Stimulated activated CD4-positive, alpha-beta T cell treated with anti-CD3 and anti-CD28 coated beads, Interleukin-2, amount 100 ng/mL, for 4 hours (primary cell): ENCODE data around the gene GOSR1.
"Not testable (repeated sequence)": the region's sequence is repeated elsewhere in the genome, so short reads cannot be mapped to it uniquely, and the experiment has no call there.

Source experiments
- DNase-seq: peaks from one replicate; pipeline ENCODE4 v3.0.0-alpha.2; 2020; ENCODE audit warnings: low read depth

Gene GOSR1

DNA sequence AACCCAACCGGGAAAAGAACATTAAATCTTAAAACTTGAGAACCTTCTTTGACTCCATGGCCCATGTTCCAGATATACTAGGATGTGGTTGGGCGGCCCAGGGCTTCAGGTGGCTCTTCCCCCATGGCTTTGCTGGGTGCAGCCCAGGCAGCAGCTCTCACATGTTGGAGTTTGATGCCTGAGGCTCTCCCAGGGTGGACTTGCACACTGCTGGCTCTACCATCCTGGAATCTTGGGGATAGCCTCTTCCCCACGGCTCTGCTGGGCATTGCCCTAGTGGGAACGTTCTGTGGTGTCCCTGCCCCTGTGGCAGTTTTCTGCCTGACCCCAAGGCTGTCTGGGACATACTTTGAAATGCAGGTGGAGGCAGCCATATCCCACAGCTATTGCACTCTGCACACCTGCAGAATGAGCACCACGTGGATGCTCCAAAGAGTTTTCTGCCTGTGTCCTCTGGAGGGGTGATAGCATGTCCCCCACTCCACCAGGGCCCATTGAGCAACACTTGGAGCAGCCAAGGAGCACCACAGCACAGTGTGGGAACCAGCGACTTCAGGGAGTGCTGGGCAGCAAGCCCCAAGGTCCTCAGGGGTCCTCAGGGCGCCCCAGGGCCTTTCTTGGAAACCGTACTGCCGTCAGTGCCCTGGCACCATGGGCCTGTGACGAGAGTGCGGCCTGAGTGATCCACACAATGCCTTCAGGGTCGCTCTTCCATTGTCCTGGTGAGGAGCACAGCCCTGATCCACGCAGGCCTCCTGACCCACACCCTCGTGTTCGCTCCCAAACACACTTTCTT is 70.8 kb downstream of the GOSR1 start:
- DNase-seq, result no peak

DNA sequence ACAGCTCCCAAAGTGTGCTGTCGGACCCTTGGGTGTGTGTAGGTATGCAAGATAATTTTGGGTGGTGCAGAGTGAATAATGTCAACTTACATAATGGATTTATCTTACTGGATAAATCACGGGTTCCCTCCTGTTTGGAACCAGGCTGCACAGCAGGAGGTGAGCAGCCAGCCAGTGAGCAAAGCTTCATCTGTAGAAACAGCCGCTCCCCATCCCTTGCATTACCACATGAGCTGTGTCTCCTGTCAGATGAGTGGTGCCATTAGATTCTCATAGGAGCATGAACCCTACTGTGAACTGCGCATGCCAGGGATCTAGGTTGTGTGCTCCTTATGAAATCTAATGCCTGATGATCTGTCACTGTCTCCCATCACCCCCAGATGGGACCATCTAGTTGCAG is 72.0 kb downstream of the GOSR1 start:
- not testable (repeated sequence) for DNase-seq

DNA sequence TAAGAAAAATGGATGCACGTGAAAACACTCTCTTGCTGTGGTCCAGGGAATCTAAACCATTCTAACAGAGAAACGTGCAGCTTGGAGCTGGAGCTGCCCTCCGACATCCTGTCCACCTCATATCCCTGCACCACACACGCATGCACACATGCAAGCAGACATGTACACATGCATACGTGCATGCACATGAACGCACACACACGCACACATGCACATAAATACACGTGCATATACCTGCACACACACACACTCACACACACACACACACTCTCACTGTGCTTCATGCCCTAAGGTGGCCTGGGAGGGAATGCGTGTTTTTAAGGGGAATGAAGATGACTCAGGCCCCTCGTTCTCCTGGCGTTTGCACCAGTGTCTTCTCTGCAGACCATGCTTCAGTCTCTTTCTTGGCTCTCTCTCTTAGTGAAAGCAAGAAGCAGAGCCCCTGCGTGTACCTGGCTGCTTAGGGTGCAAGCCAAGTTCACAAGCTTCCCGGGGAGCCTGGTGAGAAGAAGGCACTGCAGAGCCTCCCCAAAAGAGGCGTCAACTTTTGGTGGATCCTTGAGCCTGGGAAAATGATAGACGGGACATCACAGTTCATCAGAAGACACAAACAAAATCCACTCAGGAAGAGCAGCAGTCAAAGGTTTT is 72.8 kb downstream of the GOSR1 start:
- DNase-seq, result no peak

DNA sequence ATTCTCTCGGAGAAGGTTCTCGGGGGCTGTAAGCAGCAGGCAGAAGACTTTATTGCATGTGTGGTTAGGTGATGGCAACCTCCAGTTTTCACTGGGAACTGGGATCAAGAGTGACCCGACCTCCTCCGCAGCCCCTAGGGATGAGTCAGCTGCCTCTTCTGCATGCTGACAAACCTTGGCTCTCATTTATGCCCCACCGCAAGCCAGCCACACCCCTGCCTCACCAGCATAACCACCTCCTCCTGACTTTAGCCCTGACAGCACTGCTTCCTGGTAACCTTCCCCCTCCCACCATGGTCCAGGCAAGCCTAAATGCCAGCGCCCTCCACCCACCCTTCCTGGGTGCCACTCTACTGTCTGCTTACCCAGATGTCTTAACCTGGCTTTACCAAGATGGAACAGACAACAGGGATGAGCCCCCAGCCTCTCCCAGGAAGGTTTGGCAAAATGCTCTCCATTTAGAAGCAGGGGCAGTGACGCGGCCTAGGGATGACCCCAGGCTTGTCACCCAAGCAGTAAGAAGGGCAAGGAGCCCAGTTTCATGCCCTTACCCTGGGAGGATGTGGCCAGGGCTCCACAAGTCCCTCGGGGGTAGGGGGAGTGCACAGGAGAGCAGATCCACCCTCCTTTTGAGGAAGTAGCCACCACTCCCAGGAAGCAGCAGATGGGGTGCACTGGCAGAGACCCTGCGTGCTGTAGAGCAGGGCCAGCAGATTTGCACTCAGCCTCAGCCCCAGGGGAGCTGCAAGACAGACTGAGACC is 73.5 kb downstream of the GOSR1 start:
- no peak for DNase-seq

DNA sequence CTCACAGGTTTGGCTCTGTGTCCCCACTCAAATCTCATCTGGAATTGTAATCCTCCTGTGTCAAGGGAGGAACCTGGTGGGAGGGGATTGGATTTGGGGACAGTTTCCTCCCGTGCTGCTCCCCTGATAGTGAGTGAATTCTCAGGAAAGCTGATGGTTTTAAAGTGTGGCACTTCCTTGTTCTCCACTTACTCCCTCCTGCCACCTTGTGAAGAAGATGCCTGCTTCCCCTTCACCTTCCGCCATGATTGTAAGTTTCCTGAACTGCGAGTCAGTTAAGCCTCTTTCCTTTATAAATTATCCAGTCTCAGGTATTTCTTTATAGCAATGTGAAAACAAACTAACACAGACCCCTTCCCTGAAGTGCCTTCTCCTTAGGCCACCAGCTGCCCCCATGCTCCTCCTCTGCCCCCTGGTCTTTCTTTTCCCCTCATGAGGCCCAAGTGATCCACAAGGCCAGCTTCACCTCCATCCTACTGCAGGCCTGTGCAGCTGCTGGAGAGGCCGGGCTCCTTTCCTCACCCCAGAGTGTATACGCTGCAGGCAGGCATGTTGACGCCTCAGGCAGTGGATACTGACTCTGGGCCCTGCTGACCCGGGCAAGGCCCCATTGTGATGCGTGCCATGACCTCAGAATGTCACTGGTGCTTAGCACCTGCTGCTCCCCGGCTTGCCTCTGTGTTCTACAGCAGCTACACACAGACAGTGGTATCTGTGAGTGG is 74.2 kb downstream of the GOSR1 start:
- DNase-seq, result not testable (repeated sequence)

DNA sequence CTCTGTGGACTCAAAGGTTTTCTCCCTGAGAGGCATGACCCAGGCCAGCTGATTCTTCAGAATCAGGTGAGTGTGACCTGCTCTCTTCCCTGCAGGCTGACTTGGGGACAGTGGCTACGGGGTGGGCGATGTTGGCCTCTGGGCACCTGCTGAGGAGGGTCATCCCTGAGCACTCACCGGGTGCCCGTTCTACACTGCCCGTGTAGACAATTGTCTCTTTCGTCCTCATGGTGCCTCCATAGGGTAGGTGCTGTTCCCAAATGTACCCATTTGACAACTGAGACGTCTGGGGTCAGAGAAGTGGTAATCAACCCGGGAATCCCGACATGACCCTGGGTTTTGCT is 74.8 kb downstream of the GOSR1 start:
- no peak for DNase-seq

DNA sequence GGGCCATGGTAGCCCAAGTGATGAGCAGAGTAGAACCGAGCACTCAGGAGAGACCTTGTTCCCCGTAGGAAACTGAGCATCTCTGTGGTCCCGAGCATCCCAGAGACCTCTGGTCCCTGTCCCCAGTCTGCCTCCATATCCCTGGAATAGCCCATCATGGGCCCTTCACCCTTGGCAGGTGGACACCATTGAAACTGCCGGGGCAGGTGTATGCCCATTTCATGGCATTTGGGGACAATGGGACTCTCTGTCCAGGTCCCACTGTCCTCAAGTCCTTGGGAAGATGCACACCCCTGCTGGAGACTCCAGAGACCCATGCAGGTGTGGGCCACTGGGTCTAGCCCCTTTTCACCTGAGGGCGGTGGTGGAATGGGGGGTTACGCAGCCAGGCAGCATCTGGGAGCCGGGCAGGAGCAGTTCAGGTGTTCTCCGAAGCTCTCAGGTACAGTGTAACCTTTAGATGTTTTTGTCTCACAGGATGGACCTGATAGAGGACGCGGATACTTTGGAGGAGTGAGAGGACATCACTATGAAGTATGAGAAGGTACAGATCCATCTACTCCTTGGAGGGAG is 75.9 kb downstream of the GOSR1 start:
- no peak for DNase-seq

DNA sequence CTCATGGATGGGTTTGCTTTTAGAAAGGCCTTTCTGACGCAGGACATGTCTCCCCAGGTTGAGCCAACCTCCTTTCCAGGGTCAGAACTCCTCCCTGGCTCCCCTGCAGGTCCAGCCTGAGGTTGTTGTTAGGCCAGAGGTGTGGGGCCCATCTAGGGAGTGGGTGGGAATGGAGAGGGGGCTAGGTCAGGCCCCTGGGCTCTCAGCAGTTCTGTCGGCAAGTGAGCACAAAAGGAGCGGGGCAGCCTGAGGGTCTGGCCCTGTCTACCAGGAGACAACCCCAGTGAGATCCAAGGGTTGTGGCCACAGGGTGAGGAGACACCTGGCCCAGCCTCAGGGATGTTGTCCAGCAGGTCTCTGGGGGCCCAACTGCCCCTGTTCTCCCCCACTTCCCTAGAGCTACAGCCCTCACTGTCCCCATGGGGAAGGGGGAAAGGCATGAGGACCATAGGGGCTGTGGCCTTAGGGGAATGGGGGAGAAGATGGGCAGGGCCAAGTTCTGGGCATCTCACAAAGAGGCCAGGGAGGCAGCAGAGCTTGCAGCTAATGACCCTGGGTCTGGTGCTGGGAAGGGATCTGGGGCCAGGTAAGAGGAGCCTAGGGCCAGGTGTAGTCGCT is 76.7 kb downstream of the GOSR1 start:
- not testable (repeated sequence) for DNase-seq

DNA sequence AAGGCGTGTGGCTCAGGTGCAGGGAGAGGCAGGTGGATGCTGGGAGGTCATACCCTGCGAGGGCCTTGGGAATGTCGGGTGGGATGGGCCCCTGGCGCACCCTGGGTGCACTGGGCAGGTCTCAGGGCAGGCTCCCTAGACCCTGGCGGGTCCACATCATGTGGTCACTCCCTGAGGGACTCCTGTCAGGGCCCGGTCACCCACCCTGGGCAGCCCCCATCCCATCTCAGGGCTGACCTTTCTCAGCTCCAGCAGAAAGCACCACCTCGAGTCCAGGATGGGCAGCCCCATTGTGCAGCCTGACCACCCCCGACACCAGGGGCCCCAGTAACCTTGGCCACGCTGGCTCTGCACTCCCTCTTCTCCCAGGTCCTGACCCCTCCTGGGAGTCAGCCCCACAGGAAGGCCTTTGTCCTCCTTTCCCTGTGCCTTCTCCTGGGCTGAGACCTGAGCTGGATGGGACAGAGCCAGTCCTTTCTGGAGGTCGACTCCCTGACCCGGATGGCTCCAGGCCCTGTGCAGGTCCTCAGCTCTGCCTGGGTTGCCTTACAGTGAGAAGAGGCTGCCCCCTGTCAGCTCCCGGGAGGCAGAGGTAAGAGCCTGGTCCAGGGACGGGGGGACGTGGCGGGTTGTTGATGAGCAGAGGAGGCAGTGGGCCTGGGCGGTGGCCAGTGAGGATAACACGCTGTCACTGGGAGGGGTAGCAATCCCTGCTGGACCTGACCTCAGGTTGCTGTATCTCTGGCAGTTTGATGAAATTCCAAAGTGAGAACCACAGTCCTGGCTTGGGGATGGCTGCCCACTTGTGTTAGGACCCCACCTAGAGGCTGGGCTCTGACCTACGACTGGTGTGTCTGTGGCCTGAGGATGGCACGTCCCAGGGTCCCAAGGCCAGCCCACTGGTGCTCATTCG is 77.9 kb downstream of the GOSR1 start:
- DNase-seq, result no peak

DNA sequence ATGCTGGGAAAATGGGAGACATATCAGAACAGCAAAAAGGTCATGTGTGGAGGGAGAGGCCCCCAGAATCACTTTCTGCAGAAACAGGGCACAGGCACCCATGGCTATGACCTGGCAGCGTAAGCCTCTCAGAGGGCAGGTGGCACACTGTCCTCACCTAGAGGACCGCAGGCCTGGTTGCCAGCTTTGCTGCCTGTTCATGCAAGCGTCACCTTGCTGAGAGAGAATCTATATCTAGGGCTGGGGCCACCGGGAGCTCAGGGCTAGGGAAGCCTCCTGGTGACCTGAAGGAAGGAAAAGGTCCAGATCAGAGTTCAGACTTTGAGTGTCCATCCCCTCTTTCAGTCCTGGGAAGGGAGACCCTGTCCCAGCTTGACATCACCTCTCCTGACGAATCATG is 78.7 kb downstream of the GOSR1 start:
- no peak for DNase-seq

DNA sequence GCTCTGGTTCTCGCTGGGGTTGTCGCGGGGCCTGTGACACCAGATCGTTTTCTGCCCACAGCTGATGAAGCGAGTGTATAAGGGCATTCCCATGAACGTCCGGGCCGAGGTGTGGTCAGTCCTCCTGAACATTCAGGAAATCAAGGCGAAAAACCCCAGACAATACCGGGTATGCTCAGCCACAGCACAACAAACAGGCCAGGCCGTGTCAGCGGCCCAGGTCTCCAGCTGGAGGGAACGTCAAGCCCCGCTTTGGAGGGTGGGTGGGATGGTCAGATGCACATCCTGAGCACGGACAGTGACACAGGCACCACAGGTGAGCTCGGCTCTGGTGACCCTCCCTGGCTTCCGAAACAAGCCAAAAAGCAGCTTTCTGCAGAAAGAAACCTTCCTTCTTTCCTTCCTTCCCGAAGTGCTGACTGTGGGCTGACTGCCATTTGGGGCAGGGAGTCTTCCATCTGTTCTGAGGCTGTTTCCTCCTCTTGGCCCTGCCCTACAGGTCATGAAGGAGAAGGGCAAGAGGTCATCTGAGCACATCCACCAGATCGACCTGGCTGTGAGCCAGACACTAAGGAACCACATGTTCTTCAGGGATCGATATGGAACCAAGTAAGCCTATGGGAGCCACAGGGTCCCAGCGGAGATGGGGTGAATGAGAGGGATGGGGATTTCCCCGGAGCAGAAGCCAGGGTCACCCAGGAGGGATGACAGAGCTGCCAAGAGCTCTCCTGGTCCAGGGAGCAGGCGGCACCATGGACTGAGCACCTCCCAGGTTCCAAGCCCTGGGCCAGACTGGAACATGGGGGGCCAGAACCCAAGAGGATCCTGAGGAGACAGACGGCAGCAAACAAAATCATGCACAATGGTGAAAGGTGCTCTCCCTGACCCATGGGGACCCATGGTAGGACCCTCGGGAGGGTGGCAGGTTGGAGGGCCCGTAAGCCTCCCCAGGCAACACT is 79.4 kb downstream of the GOSR1 start:
- DNase-seq, result no peak

DNA sequence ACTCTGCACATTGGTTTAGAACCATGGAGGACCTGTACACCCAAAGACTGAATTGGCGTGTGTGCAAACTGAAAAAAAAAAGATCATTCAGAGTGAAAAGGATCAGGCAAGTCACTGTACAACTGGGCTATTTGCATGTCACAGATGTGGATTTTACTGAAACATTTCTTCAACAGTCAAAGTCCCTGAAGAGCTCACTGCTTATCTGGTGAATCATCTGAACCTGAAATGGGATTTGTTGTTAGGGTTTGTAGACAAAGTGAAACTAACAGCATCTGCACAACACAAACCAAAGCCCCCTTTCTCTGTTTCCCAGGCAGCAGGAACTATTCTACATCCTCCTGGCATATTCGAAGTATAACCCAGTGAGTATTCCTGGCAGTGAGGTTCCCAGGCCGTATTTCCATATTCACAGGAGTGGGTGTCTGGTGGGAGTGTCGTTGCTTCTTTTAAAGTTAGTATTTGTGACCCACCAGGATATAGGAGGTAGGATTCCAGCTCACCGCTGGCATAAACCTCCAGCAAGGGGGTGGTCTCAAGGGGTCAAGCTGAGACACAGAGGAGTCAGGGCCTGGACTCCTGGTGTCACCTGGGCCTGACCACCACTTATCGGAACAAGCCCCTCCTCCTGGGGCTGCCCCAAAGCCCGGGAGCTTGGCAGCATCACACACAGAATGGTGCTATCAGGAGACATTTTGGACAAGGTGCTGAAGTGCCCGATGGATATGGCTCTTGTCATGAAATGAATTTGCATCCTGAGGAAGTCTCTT is 80.9 kb downstream of the GOSR1 start:
- no peak for DNase-seq

DNA sequence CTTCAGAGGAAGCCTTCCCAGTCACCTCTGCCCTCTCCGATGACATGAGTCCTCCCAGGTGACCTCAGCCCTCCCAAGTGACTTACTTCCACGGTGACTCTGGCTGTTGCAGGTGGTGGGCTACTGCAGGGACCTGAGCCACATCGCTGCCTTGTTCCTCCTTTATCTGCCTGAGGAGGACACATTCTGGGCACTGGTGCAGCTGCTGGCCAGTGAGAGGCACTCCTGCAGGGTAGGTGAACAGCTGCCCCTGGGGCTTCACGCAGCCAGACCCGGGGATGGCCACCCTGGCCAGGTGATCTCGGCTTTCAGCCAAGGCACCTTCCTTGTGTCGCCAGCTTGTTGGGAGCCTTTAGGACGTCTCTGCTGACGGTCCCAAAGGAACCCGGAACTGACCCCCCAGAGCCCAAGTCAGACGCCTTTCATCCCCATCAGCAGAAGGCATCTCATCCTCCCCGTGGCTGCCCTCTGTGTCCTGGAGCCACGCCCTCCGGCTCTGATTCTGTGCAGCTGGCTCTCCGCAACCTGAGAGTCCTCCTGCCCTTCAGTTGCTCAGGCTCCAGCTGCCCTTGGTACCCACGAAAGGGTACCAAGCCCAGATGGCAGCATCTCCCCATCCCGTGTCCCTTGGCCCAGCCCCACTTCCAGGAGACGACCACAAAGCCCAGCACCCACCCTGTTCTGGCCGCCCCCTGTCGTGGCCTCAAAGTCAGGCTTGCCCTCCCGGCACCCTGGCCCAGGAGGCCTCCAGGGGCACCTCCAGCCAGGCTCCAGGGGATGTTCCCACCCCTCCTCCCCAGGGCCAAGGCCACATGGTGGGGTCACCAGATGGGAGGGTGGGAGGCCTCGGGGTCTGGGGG is 81.7 kb downstream of the GOSR1 start:
- DNase-seq, result no peak

DNA sequence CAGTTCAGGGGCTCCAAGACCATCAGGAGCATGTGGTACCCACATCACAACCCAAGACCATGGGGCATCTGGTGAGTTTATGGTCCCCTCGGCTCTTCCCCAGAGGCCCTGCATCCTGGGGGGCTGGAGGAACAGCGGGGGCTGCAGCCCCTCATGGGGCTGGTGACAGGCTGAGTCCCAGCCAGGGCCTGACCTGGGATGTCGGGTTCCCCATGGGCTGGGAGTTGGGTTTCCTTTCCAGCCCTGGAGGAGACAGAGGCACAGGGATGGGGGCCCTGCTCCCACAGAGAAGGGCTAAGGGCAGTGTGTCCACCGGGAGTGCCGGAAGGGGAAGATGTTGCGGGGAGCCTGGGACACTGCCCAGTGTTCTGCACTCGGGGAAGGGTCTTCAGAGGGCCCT is 82.4 kb downstream of the GOSR1 start:
- DNase-seq, result no peak

DNA sequence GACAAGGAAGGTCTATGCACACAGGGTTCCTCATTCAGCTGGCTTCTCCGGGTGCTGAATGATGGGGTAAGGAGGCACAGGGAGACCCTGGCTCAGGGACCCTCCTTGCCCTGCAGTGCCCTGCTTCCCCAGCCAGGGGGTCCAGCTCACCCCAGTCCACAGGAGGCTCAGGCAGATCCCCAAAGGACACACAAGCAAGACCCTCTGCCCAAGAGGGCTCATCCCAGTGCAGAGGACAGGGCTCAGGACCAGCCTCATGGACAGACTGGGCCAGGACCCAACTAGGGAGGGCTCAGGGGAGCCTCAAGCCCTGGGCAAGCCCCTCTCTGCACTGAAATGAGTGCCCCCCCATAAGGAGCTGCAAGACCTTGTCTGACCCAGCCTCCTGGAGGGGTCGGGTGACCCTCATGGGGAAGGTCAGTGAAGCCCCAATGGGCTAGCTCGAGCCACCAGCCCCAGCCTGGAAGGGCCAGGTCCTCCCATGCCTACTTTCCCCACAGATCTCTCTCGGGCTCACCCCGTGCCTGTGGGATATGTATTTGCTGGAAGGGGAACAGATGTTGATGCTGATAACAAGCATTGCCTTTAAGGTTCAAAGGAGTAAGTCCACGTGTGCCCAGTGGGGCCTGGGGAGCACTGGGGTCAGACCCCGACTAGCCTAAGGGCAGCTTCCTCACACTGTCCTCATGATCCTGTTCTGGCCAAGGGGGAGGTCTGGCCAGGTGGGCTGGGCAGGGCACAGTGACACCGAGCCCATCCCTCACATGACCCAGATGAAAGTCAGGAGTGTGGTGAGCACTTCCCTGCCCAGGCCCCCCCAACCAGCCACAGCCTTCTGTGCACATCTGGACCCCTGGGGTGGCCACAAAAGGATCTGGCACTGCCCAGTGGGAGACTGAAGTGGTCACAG is 83.2 kb downstream of the GOSR1 start:
- not testable (repeated sequence) for DNase-seq

DNA sequence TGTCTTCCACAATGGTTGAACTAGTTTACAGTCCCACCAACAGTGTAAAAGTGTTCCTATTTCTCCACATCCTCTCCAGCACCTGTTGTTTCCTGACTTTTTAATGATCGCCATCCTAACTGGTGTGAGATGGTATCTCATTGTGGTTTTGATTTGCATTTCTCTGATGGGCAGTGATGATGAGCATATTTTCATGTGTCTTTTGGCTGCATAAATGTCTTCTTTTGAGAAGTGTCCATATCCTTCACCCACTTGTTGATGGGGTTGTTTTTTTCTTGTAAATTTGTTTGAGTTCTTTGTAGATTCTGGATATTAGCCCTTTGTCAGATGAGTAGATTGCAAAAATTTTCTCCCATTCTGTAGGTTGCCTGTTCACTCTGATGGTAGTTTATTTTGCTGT is 84.6 kb downstream of the GOSR1 start:
- DNase-seq, result not testable (repeated sequence)
